Kidney (tissue), 14 donors: ENCODE results near the gene ARSJ. TPM values are rescaled to one million over a fixed set of nuclear protein-coding genes. Genes with fewer than 3 reads are reported as not detected.
"Not testable (repeated sequence)": the region's sequence is repeated elsewhere in the genome, so short reads cannot be mapped to it uniquely, and the experiment has no call there.

ENCODE experiments used
- DNase-seq, 5 donors: peaks; one replicate each; pipeline ENCODE4 v3.0.0-alpha.2; 2013 to 2020
- FAIRE-seq: peaks from 2 replicates; lab custom pipeline; 2012; peaks lifted over from hg19 to GRCh38; lab: Jason Lieb, UNC
- H3K27ac ChIP-seq, 2 donors: one replicate each; pipeline ENCODE4 v1.7.0; 2013; ENCODE audit warnings: low read depth in 2 of 2, low read length in 2 of 2, inconsistent platforms in 1 of 2
- H3K27me3 ChIP-seq: one replicate; pipeline ENCODE4 v1.7.1; 2013; ENCODE audit warnings: low read length, inconsistent platforms; ENCODE audit not compliant: control insufficient read depth, insufficient read depth
- H3K36me3 ChIP-seq, 3 donors: one replicate each; pipeline versions ENCODE4 v1.7.0 to v1.7.1; 2013; ENCODE audit warnings: low read length in 3 of 3, control low read depth in 1 of 3, inconsistent platforms in 1 of 3; ENCODE audit not compliant: insufficient read depth in 3 of 3, control insufficient read depth in 2 of 3
- H3K4me1 ChIP-seq, 3 donors: one replicate each; pipeline versions ENCODE4 v1.7.0 to v1.7.1; 2013; ENCODE audit warnings: low read length in 3 of 3, inconsistent platforms in 1 of 3, low read depth in 1 of 3; ENCODE audit not compliant: control insufficient read depth in 2 of 3, insufficient read depth in 2 of 3
- H3K4me3 ChIP-seq, 3 donors: one replicate each; pipeline versions ENCODE4 v1.7.0 to v1.8.1; 2013; ENCODE audit warnings: low read length in 3 of 3, control low read depth in 1 of 3, inconsistent platforms in 1 of 3
- H3K9ac ChIP-seq, 3 donors: one replicate each; pipeline versions ENCODE4 v1.7.0 to v1.7.1; 2013; ENCODE audit warnings: low read length in 3 of 3, control low read depth in 1 of 3, inconsistent platforms in 1 of 3
- H3K9me3 ChIP-seq, 3 donors: one replicate each; pipeline versions ENCODE4 v1.7.0 to v1.7.1; 2013; ENCODE audit warnings: low read length in 3 of 3, control low read depth in 1 of 3, inconsistent platforms in 1 of 3; ENCODE audit not compliant: control insufficient read depth in 2 of 3, insufficient read depth in 1 of 3
- CTCF ChIP-seq: IDR thresholded peaks from 3 replicates; pipeline ENCODE4 v1.5.1; 2012; ENCODE audit warnings: mild to moderate bottlenecking, moderate library complexity, borderline replicate concordance; ENCODE audit not compliant: insufficient read depth; ENCODE audit errors: extremely low read depth
- intact Hi-C: fragments of 100-400 bp; cut with DNase I; formaldehyde crosslinking; loops from one replicate; pipeline ENCODE4 v1.11.1; 2022
- polyA plus RNA-seq: library from polyadenylated mRNA; stranded (reverse); fragments of 350-450 nt; fragmentation: Illumina TruSeq; extraction: RNeasy Lipid Tissue Mini Kit (QIAGEN cat#74804); gene quantifications from one replicate; pipeline ENCODE4 v1.2.3, GENCODE V29; 2014; ENCODE audit warnings: low read depth, low replicate concordance; ENCODE audit not compliant: insufficient read depth
- total RNA-seq: library from RNA; stranded (reverse); fragmentation: NEBNext Ultra II Directional; extraction: Animal tissue kit (Norgen Biotek cat#: 25700); gene quantifications from one replicate; pipeline ENCODE4 v1.2.1, GENCODE V29; 2021
- donor health status: control.
- donor health status: control.
- donor health status: control.
- donor health status: control.
- donor health status: control.
- donor health status: DM: yes; HTN: yes; CAD: no.
- donor health status: Normal renal cell carcinoma (clear cell type).

Gene ARSJ
- total and polyA plus RNA-seq, 2 donors from 2014 or later: 3.6 to 16.7 TPM

- Histone ChIP-seq H3K4me3 (no peak overlapping the region), H3K4me1 (no peaks in the 10 kb centered on the region), H3K27ac (no peak overlapping the region), H3K36me3 (no peaks in the 10 kb centered on the region), H3K9me3 (no peaks in the 10 kb centered on the region), H3K27me3 (no peaks in the 10 kb centered on the region), H3K9ac (no peak overlapping the region)
- no peak for TF ChIP-seq CTCF
- intact Hi-C loops: no loop called here
- DNase-seq: no peak
- no peak for FAIRE-seq
These were observed 35.6 kb downstream of the ARSJ start for GRCh38 chr4:113943863-113944262.

- FAIRE-seq: no peak
- no peak for TF ChIP-seq CTCF
These were observed 36.4 kb downstream of the ARSJ start for GRCh38 chr4:113943085-113943484.

GRCh38 chr4:113941836-113942235 lies 37.6 kb downstream of the ARSJ start:
- Histone ChIP-seq H3K4me3 (no peak overlapping the region), H3K36me3 (no peaks in the 10 kb centered on the region), H3K27me3 (no peaks in the 10 kb centered on the region), H3K9me3 (no peaks in the 10 kb centered on the region), H3K9ac (no peak overlapping the region), H3K4me1 (no peaks in the 10 kb centered on the region), H3K27ac (no peak overlapping the region)
- FAIRE-seq (no peak), DNase-seq (no peak)
- intact Hi-C loops: no loop called here
- no peak for TF ChIP-seq CTCF

More at GRCh38 chr4:113943085-113943484, 36.4 kb downstream of the ARSJ start:
- Histone ChIP-seq H3K27me3 (no peaks in the 10 kb centered on the region), H3K27ac (no peak overlapping the region), H3K36me3 (no peaks in the 10 kb centered on the region), H3K9me3 (no peaks in the 10 kb centered on the region), H3K4me1 (no peaks in the 10 kb centered on the region), H3K4me3 (no peak overlapping the region), H3K9ac (no peak overlapping the region)
- no peak for DNase-seq
- intact Hi-C loops: no loop called here

- H3K9ac ChIP-seq, FAIRE-seq, H3K27me3 ChIP-seq, H3K36me3 ChIP-seq, DNase-seq, H3K27ac ChIP-seq, H3K9me3 ChIP-seq, H3K4me3 ChIP-seq, H3K4me1 ChIP-seq, intact Hi-C loops: not testable (repeated sequence)
These were observed 39.3 kb downstream of the ARSJ start for GRCh38 chr4:113940103-113940502.
